GM18868 (cell line): ENCODE measurements around the gene LRP5.
A peak's percentile ranks its signal among the peaks of the same experiment; 100 is the strongest.
"Not testable (repeated sequence)": the region's sequence is repeated elsewhere in the genome, so short reads cannot be mapped to it uniquely, and the experiment has no call there.

Source experiments
- ATAC-seq: cut with Tn5 transposase; IDR thresholded peaks from one replicate; pipeline ENCODE4 v1.9.1; 2021; ENCODE audit warnings: mild to moderate bottlenecking, moderate library complexity; ENCODE audit not compliant: unreplicated experiment

LRP5 gene

GRCh38 chr11:68438658-68439259 is 126.4 kb downstream of the LRP5 start:
- no peak for ATAC-seq

GRCh38 chr11:68439355-68440065 is 127.1 kb downstream of the LRP5 start:
- ATAC-seq, result no peak

GRCh38 chr11:68440224-68440623 is 127.8 kb downstream of the LRP5 start:
- no peak for ATAC-seq

- no peak for ATAC-seq
These were observed 129.3 kb downstream of the LRP5 start for GRCh38 chr11:68441466-68442230.

- no peak for ATAC-seq
These were observed 130.0 kb downstream of the LRP5 start for GRCh38 chr11:68442433-68442832.

- ATAC-seq, result no peak
These were observed 132.2 kb downstream of the LRP5 start for GRCh38 chr11:68444566-68444965.

GRCh38 chr11:68445531-68446035 is 133.2 kb downstream of the LRP5 start:
- no peak for ATAC-seq

- ATAC-seq, result no peak
These were observed 133.8 kb downstream of the LRP5 start for GRCh38 chr11:68446046-68446725.

GRCh38 chr11:68447015-68447801 is 134.8 kb downstream of the LRP5 start:
- ATAC-seq, result no peak

GRCh38 chr11:68447914-68448313 is 135.5 kb downstream of the LRP5 start:
- ATAC-seq, result not testable (repeated sequence)

- ATAC-seq, result no peak
These were observed 136.2 kb downstream of the LRP5 start for GRCh38 chr11:68448604-68449011.

- no peak for ATAC-seq
These were observed 137.6 kb downstream of the LRP5 start for GRCh38 chr11:68449951-68450350.

- no peak for ATAC-seq
These were observed 138.3 kb downstream of the LRP5 start for GRCh38 chr11:68450711-68451110.

GRCh38 chr11:68454767-68455166 is 142.4 kb downstream of the LRP5 start:
- no peak for ATAC-seq

GRCh38 chr11:68455485-68455884 is 143.1 kb downstream of the LRP5 start:
- no peak for ATAC-seq

GRCh38 chr11:68457216-68457897 is 145.0 kb downstream of the LRP5 start:
- ATAC-seq, result no peak

GRCh38 chr11:68457898-68458249 is 145.5 kb downstream of the LRP5 start:
- no peak for ATAC-seq

- ATAC-seq, result not testable (repeated sequence)
These were observed 145.9 kb downstream of the LRP5 start for GRCh38 chr11:68458340-68458739.

GRCh38 chr11:68459886-68460740 is 147.7 kb downstream of the LRP5 start:
- ATAC-seq, result peak; percentile 76
